HepG2 (cell line): ENCODE data around the gene DDX24. TPM values are rescaled to one million over a fixed set of nuclear protein-coding genes. Genes with fewer than 3 reads are reported as not detected.

ENCODE experiments used
- ATAC-seq: fragments of 200-7000 bp; cut with Tn5 transposase; 3 replicates; pipeline ENCODE4 v1.9.1; 2020; ENCODE audit warnings: mild to moderate bottlenecking, moderate library complexity
- BruUV-seq: library from RNA; stranded (reverse); fragments of 400-500 nt; replicated peaks from 2 replicates; lab custom pipeline; 2021; lab: Mats Ljungman, UMichigan
- CTCF ChIA-PET: fragments of 300-600 bp; formaldehyde crosslinking; extraction: SDS; loops from one replicate; lab custom pipeline; 2021; ENCODE audit warnings: low total read pairs, inconsistent platforms, low intra/inter-chr PET ratio; lab: Yijun Ruan, JAX
- POLR2A ChIA-PET: fragments of 350-600 bp; sonication (Branson Sonifier 250); formaldehyde crosslinking; loops from one replicate; lab custom pipeline; 2020; ENCODE audit warnings: antibody characterized with exemption, inconsistent platforms; lab: Yijun Ruan, JAX
- DNase-seq: peaks from one replicate; pipeline ENCODE4 v3.0.0-alpha.2; 2015; ENCODE audit warnings: low spot score
- FAIRE-seq: peaks from 3 replicates; lab custom pipeline; 2011; peaks lifted over from hg19 to GRCh38; lab: Jason Lieb, UNC
- H2AFZ ChIP-seq: one replicate; pipeline ENCODE4 v1.6.1; 2011; ENCODE audit warnings: low read length, inconsistent platforms
- H3K27ac ChIP-seq: fragments of 300-600 bp; 3 replicates; pipeline ENCODE4 v1.8.0; 2011; ENCODE audit warnings: mixed run types, mild to moderate bottlenecking, mixed read lengths, low read length, inconsistent platforms; ENCODE audit not compliant: insufficient read depth; ENCODE audit errors: extremely low read length
- H3K27me3 ChIP-seq, 2 experiments: fragments of 200-600 bp in 1 of 2; 2 replicates in 1 of 2; 3 replicates in 1 of 2; pipeline versions ENCODE4 v1.6.0 to v1.8.0; 2011; ENCODE audit warnings: low read length in 2 of 2, mild to moderate bottlenecking in 2 of 2, moderate library complexity in 2 of 2, inconsistent platforms in 1 of 2; ENCODE audit not compliant: insufficient read depth in 2 of 2, control insufficient read depth in 1 of 2
- H3K36me3 ChIP-seq, 2 experiments: fragments of 200-600 bp in 1 of 2; replicated peaks in 1 of 2; 2 replicates in 1 of 2; 3 replicates in 1 of 2; pipeline versions ENCODE4 v1.5.1 to v1.8.0; 2011; ENCODE audit warnings: low read length in 2 of 2, inconsistent platforms in 1 of 2; ENCODE audit not compliant: insufficient read depth in 2 of 2, control insufficient read depth in 1 of 2
- H3K4me1 ChIP-seq: 2 replicates; pipeline ENCODE4 v1.5.1; 2012; ENCODE audit warnings: low read length, inconsistent platforms; ENCODE audit not compliant: insufficient read depth
- H3K4me2 ChIP-seq: 2 replicates; pipeline ENCODE4 v1.6.0; 2011; ENCODE audit warnings: low read depth, low read length, inconsistent platforms
- H3K4me3 ChIP-seq, 3 experiments: fragments of 200-600 bp in 1 of 3; sonication (generic), shearing (Covaris generic) in 1 of 3; replicated peaks in 1 of 3; 2 replicates each; pipeline ENCODE4 v1.5.1; 2011 to 2016; ENCODE audit warnings: low read length in 3 of 3, inconsistent platforms in 2 of 3, low read depth in 2 of 3, mild to moderate bottlenecking in 2 of 3, control low read depth in 1 of 3, mixed read lengths in 1 of 3; ENCODE audit not compliant: insufficient read depth in 1 of 3
- H3K79me2 ChIP-seq: one replicate; pipeline ENCODE4 v1.6.1; 2011; ENCODE audit warnings: low read length, inconsistent platforms; ENCODE audit not compliant: insufficient read depth
- H3K9ac ChIP-seq: 2 replicates; pipeline ENCODE4 v1.6.0; 2011; ENCODE audit warnings: mild to moderate bottlenecking, low read depth, low read length, inconsistent platforms; ENCODE audit not compliant: insufficient read depth
- H3K9me3 ChIP-seq: 2 replicates; pipeline ENCODE4 v1.5.1; 2012; ENCODE audit warnings: mild to moderate bottlenecking, low read length
- H4K20me1 ChIP-seq: 2 replicates; pipeline ENCODE4 v1.6.0; 2011; ENCODE audit warnings: inconsistent platforms, mild to moderate bottlenecking, low read length, moderate library complexity; ENCODE audit not compliant: insufficient read depth
- ARID3A ChIP-seq: IDR thresholded peaks from 2 replicates; pipeline ENCODE4 v1.6.1; 2012; ENCODE audit warnings: low read depth, low read length, improper control_type of control experiment
- FOSL2 ChIP-seq: sonication (generic); formaldehyde crosslinking; IDR thresholded peaks from 2 replicates; pipeline ENCODE4 v1.4.0; 2020; ENCODE audit warnings: missing genetic modification reagents
- HINFP ChIP-seq: sonication (generic); formaldehyde crosslinking; IDR thresholded peaks from 2 replicates; pipeline ENCODE4 v1.4.0; 2020; ENCODE audit warnings: low read depth, mild to moderate bottlenecking, missing genetic modification reagents
- HNRNPK ChIP-seq: fragments of 200-400 bp; formaldehyde crosslinking; IDR thresholded peaks from 2 replicates; pipeline ENCODE4 v1.6.1; 2018; ENCODE audit warnings: low read length, low read depth, moderate library complexity, mild to moderate bottlenecking; ENCODE audit not compliant: poor library complexity, severe bottlenecking
- KLF9 ChIP-seq: IDR thresholded peaks from 2 replicates; pipeline ENCODE4 v1.6.1; 2016; ENCODE audit warnings: low read depth
- ZBTB25 ChIP-seq: IDR thresholded peaks from 2 replicates; pipeline ENCODE4 v1.6.1; 2018; ENCODE audit warnings: missing genetic modification reagents
- ZNF274 ChIP-seq: sonication (generic); formaldehyde crosslinking; IDR thresholded peaks from 2 replicates; pipeline ENCODE4 v1.5.1; 2020; ENCODE audit warnings: mild to moderate bottlenecking, missing genetic modification reagents
- WGBS: methylation state at CpG from one replicate; pipeline ENCODE4 v1.1.6; 2017; ENCODE audit warnings: low lambda C conversion rate; 5-methylcytosine and 5-hydroxymethylcytosine counted together
- in situ Hi-C: cut with HindIII; loops from 2 replicates; pipeline ENCODE4 v1.10.0; 2017; ENCODE audit warnings: low pct_unique_long_range_greater_than_20kb; ENCODE audit not compliant: extremely low pct_ligation_motif_present
- intact Hi-C: fragments of 100-400 bp; cut with micrococcal nuclease; formaldehyde crosslinking; loops from one replicate; pipeline ENCODE4 v1.10.0; 2022; ENCODE audit not compliant: unreplicated experiment
- polyA plus RNA-seq, 8 experiments: library from polyadenylated mRNA; depleted of rRNA in 3 of 8; stranded (reverse) in 7 of 8; unstranded in 1 of 8; fragments of >200 nt; fragmentation: Illumina TruSeq in 4 of 8; extraction: Trizol in 4 of 8; gene quantifications; 2 replicates each; pipeline versions ENCODE4 v1.2.1 to v1.2.3, GENCODE V29; 2011 to 2016; ENCODE audit warnings: low read depth in 4 of 8, missing spikeins in 1 of 8, mixed read lengths in 1 of 8; ENCODE audit not compliant: insufficient read depth in 1 of 8
- total RNA-seq, 5 experiments: library from RNA; depleted of rRNA; stranded (reverse); fragments of >200 nt; fragmentation: Illumina TruSeq; extraction: Trizol; gene quantifications; 2 replicates each; pipeline ENCODE4 v1.2.3, GENCODE V29; 2016; ENCODE audit warnings: low read depth in 1 of 5

Gene DDX24
- total and polyA plus RNA-seq, 2 of the 13 experiments (the other 11 are each of a cell fraction or from before 2014, with no cell fraction given): 67.3 to 149 TPM

GRCh38 chr14:94015223-94015622, 65.8 kb downstream of the DDX24 start:
- H3K79me2 ChIP-seq: no peaks in the 10 kb centered on the region
- H3K4me3 ChIP-seq: no peak overlapping the region
- no peaks in the 10 kb centered on the region for H3K9me3 ChIP-seq
- no peak overlapping the region for H3K4me2 ChIP-seq
- WGBS: 0% methylated on average over 1 of the region's 2 CpGs
- H3K27ac ChIP-seq: no peak overlapping the region
- DNase-seq: no peak
- TF ChIP-seq FOSL2 (CRISPR knock-in tag): no peak
- no peaks in the 10 kb centered on the region for H4K20me1 ChIP-seq
- CTCF ChIA-PET: no interaction called here
- H2AFZ ChIP-seq: no peak overlapping the region
- in situ Hi-C loops: no loop called here
- peaks cover 27% of the 10 kb centered on the region for H3K4me1 ChIP-seq
- POLR2A ChIA-PET: no interaction called here
- intact Hi-C loops: no loop called here
- H3K27me3 ChIP-seq: peaks cover 7 to 27% of the 10 kb centered on the region in 2 experiments; a peak in 4 of 5 replicates
- no peak for FAIRE-seq
- no peak overlapping the region for H3K9ac ChIP-seq
- no peaks in the 10 kb centered on the region for H3K36me3 ChIP-seq
- ATAC-seq: peak; percentile 49; the same call in 1 of the 3 replicates
- BruUV-seq: no TSS peak

- BruUV-seq: no TSS peak
- FAIRE-seq: no peak
Observed at GRCh38 chr14:94014382-94014781, 66.6 kb downstream of the DDX24 start.

More at GRCh38 chr14:94014382-94014781, 66.6 kb downstream of the DDX24 start:
- Histone ChIP-seq H3K9me3 (no peaks in the 10 kb centered on the region), H2AFZ (no peak overlapping the region), H3K27ac (no peak overlapping the region), H3K36me3 (no peaks in the 10 kb centered on the region), H3K4me3 (no peak overlapping the region), H3K27me3 (peaks cover 7 to 27% of the 10 kb centered on the region in 2 experiments; a peak in 4 of 5 replicates), H3K4me1 (peaks cover 27% of the 10 kb centered on the region), H4K20me1 (no peaks in the 10 kb centered on the region), H3K9ac (no peak overlapping the region), H3K4me2 (no peak overlapping the region), H3K79me2 (no peaks in the 10 kb centered on the region)
- no peak for DNase-seq
- intact Hi-C loops: no loop called here
- ATAC-seq: no peak
- WGBS: 45% methylated on average over 6 of the region's 6 CpGs
- in situ Hi-C loops: no loop called here
- CTCF ChIA-PET: no interaction called here
- no peak for TF ChIP-seq HINFP (CRISPR knock-in tag)
- TF ChIP-seq ZBTB25 (CRISPR knock-in tag): no peak
- no peak for TF ChIP-seq KLF9 (CRISPR knock-in tag)
- TF ChIP-seq ARID3A: no peak
- no peak for TF ChIP-seq HNRNPK
- TF ChIP-seq ZNF274 (CRISPR knock-in tag): no peak
- POLR2A ChIA-PET: no interaction called here
